HG02588 (cell line): ENCODE results near the gene SARM1.
"Not testable (repeated sequence)": the region's sequence is repeated elsewhere in the genome, so short reads cannot be mapped to it uniquely, and the experiment has no call there.

ENCODE experiments used
- ATAC-seq: cut with Tn5 transposase; IDR thresholded peaks from one replicate; pipeline ENCODE4 v1.9.1; 2021; ENCODE audit warnings: mild to moderate bottlenecking, moderate library complexity; ENCODE audit not compliant: unreplicated experiment

The SARM1 gene

GRCh38 chr17:28371245-28372202 is at the start of gene SARM1:
TSS of gene SARM1 (plus strand) at chr17:28371694. CDS start at chr17:28372033, 339 bp downstream.
- ATAC-seq = peak; percentile 59

GRCh38 chr17:28324267-28324745 is 47.2 kb upstream of the SARM1 start:
- no peak for ATAC-seq

- ATAC-seq = no peak
Measured at GRCh38 chr17:28324781-28325180, 46.7 kb upstream of the SARM1 start.

- ATAC-seq = no peak
Measured at GRCh38 chr17:28325211-28325610, 46.3 kb upstream of the SARM1 start.

GRCh38 chr17:28326114-28326513 is 45.4 kb upstream of the SARM1 start:
- no peak for ATAC-seq

DNA sequence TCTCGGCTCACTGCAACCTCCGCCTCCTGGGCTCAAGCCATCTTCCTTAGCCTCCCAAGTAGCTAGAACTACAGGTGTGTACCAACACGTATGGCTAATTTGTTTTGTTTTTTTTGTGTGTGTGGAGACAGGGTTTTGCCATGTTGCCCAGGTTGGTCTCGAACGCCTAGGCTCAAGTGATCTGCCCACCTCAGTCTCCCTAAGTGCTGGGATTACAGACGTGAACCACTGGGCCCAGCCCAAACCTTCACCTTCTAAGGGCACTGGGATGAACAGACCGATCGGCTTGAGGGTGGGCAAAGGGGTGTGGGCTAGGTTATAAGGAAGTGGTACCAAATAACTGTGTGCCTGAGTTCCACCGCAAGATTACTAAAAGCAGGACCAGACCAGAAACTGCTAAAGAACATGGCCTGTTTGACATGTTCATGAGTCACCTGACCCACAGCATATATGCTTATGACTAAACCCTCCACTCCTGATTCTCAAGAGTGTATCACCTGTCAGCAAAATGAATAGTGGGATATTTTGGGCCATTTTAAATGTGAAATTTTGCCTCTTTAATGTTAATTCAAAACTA is 44.4 kb upstream of the SARM1 start:
- ATAC-seq = peak; percentile 65

DNA sequence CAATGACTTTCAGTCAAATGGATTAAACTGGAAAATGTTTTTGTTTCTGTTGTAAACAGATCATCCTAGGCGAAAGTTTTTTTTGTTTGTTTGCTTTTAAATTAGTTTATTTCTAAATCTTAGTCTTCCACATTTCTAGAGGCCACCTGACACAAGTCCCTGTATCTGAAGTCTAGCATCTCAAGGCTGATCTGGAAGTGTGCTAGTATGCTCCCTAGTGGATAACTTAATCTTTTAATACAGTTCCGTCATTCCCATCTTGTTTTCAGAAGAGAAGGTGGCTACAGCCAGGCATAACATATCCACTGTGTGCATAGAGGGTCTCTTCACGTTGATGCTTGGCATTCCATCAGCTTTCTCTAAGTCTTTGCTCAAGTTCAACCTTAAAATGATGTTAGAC is 43.8 kb upstream of the SARM1 start:
- no peak for ATAC-seq

- ATAC-seq = no peak
Measured at GRCh38 chr17:28328325-28328724, 43.2 kb upstream of the SARM1 start.

- no peak for ATAC-seq
Measured at GRCh38 chr17:28330671-28331070, 40.8 kb upstream of the SARM1 start.

DNA sequence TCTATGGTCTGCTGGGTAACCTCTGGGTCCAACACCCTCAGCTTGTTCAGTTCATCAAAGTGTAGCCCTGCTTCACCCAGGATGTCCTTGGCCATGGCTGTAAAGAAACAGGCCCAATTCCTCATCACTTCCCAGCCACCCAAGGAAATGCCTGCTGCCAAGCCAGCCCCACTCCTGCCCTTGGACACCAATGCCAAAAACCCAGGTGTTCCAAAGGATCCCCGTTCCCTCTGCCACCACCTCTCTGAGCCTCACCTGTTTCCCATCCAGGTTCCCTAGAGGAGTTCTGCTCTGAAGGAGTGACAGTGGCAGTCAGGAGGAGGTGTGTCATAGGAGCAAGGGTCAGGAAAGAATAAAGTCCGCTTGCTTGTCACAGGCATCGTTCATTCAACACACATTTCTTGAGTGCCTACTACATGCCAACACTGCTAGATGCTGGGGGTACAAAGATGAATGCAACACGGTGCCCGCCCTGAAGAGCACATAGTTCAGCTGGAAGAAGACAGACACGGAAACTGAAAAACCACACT is 39.5 kb upstream of the SARM1 start:
- no peak for ATAC-seq

- ATAC-seq = no peak
Measured at GRCh38 chr17:28333083-28333746, 38.3 kb upstream of the SARM1 start.

DNA sequence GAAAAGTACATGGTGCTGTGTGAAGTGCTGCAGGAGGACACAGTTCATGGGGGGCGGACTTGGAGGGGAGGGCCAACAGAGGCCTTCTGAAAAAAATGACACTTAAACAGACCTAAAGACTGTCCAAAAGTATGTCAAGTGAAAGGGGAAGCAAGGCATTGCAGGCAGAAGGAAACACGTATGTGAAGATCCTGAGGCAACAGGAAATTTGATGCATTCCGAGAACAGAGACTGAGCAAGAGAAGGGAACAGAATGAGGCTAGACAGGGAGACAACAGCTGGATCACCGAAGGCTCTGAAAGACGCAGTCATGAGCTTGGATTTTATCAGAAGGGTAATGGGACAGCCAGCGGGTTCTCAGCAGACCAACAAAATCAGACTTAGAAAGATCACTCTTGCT is 37.3 kb upstream of the SARM1 start:
- ATAC-seq = no peak

- no peak for ATAC-seq
Measured at GRCh38 chr17:28334666-28335200, 36.8 kb upstream of the SARM1 start.

DNA sequence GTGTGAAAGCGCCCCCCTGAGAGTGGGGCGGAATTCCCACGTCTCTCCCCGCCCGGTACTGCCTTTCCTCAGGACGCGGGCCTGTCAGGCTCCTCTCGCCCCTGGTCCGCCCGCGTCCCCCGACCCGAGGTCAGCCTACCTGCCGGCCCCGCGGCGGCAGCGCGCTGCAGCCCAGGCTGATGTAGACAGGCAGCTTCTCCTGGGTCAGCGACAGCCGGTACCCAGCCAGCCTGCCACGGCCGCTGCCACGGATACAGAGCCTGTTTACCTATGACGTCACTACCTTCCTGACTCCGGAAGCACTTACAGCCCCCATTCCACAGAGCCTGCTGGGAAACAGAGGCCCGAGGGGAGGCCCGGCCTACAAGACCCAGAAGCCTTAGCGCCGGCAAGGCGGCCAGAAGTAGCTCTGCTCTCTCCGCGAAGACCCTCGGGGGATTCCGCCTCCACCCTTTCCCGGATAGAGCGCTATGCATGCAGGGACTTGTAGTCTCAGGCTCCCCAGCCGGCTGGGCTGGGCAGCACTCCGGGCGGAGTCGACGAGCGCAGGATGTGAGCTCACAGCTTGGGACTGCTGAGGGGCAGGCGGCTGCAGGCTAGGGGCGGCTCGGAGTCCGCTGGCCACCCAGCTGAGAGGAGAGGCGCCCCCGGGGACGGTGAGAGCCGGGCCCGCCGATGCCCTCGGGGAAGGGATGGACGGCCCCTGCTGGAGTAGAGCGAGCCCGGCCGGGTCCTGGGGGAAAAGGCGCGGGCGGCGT is 36.1 kb upstream of the SARM1 start, which contains the start of the genes IFT20 and TNFAIP1:
Gene IFT20, minus strand, starts transcription at position 272 of the 758 bp plus-strand sequence. CDS start 3,487 bp downstream, outside the sequence.
Gene TNFAIP1, plus strand, starts transcription at position 561 of the 758 bp plus-strand sequence. CDS start 3,761 bp downstream, outside the sequence.
- peak; percentile 94 for ATAC-seq

DNA sequence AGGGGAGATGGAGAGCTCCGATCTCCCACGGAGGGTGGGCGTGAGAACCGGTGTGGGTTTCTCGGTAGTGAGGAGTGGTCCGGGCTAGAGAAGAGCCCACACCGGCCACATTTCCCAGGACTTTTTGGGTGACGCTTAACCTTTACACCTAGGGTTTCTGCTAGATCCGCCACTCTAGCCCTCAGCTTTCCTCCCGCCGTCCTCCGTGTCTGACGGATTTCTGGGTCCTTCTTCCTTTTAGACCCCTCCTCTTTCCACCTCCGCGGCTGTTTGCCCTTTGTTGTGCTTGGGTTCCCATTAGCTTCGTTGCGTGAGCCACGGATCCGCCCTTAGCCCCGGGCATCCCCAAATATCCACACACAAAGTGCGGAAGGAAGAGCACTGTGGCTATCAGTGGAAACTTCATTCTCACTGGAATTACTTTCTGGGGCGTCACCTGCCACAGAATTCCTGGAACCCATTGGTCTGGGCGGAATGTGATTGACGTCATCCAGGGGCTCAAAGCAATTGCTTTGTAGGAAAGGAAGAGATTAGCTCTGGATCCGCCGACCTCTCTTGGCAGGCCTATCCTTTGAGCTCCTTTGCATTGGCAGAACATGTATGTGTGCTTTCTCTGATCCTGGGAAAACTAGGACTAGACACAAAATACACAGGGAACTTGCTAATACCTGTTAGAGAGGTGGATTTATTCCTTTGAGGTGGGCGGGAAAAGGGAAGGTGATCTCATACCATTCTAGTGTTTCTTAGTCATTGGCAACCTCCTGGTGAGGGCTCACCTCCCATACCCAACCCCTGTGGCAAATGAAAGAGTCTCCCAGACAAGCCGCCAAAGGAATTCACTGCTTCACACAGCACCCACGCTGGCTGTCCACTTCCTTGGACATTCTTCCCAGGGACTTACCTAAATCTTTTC is 35.3 kb upstream of the SARM1 start:
- no peak for ATAC-seq

DNA sequence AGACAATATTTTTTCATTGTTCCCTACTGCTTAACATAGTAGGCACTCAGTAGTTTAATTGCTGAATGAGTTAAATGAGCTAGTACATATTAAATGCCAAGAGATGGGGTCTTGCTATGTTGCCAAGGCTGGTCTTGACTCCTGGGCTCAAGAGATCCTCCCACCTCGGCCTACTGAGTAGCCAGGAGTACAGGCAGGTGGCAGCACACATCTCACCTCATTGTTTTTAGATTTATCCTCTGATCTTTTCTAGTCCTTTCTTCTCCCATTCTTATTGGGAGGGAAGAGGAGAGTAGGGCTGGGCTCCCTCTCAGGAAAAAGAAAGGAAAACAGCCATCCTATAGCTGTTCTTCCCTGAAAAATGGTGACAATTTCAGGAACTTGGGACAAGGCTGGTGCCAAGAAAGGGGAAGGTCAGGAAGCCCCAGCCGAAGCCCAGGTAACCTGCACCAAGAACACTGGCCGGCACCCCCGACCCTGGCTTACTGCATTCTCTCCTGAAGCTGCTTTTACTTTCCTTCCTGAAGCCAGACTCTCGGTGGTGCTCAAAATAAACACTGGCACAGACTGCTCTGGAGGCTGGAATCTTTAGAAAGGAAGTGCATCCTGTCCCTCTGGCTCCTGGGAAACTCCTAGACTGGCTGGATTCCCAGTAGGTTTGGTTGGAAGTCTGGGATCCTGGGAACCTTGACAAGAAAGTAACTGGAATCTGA is 33.3 kb upstream of the SARM1 start:
- no peak for ATAC-seq

DNA sequence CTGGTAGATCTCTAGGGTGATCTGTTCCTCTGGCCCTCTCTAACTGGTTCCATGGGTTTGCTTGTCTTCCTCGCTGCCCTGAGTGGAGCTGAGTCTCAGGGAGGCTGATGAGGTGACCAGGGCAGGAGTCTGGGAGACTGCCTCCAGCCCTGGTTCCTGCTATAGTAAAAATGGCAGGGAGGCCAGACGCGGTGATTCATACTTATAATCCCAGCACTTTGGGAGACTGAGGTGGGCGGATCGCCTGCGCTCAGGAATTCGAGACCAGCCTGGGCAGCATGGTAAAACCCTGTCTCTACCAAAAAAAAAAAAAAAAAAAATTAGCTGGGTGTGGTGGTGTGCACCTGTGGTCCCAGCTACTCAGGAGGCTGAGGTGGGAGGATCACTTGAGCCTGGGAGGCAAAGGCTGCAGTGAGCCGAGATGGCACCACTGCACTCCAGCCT is 32.7 kb upstream of the SARM1 start:
- ATAC-seq = not testable (repeated sequence)

- no peak for ATAC-seq
Measured at GRCh38 chr17:28339431-28339830, 32.1 kb upstream of the SARM1 start.
